ENCODE results near the gene DCLRE1B. TPM values are rescaled to one million over a fixed set of nuclear protein-coding genes. Genes with fewer than 3 reads are reported as not detected.

The DCLRE1B gene
- total and polyA plus RNA-seq, 4 donors: 0.82 to 6.6 (median 1.2) TPM

- no peak for TF ChIP-seq RXRA (IDR thresholded peaks at IDR 0.05)
- no peak for TF ChIP-seq FOXA1 (IDR thresholded peaks at IDR 0.05)
- peak in 1 of 2 donors; percentile 35 for TF ChIP-seq JUND (IDR thresholded peaks at IDR 0.05)
- no peaks in the 10 kb centered on the region for H3K27me3 ChIP-seq (ENCODE audit: control insufficient read depth in 4 of 4, insufficient read depth in 4 of 4, low read length in 3 of 4)
- peak overlapping the region in 1 of 3 donors; percentile 5 for H3K4me3 ChIP-seq (ENCODE audit: low read depth in 1 of 3, low read length in 3 of 3)
- H3K9ac ChIP-seq (ENCODE audit: low read depth in 1 of 2, low read length in 2 of 2): peak overlapping the region in 1 of 2 donors; percentile 12
- peak overlapping the region in 1 of 2 donors; percentile 42 for H3K27ac ChIP-seq (ENCODE audit: low read depth in 1 of 2, low read length in 2 of 2)
- H3K36me3 ChIP-seq (ENCODE audit: control insufficient read depth in 4 of 4, insufficient read depth in 3 of 4, low read depth in 1 of 4, low read length in 3 of 4): no peaks in the 10 kb centered on the region
- peaks cover 9 to 53% (median 40%) of the 10 kb centered on the region in 4 donors for H3K4me1 ChIP-seq (ENCODE audit: control insufficient read depth in 4 of 4, insufficient read depth in 4 of 4, low read length in 3 of 4)
- no peak for DNase-seq (ENCODE audit: low spot score)
- 29% methylated on average over 3 of the region's 3 CpGs for WGBS
- H3K9me3 ChIP-seq (ENCODE audit: control insufficient read depth in 4 of 4, low read length in 3 of 4): no peaks in the 10 kb centered on the region
Observed at GRCh38 chr1:113931451-113931851, 26.3 kb downstream of the DCLRE1B start.

GRCh38 chr1:113934006-113934405, 28.9 kb downstream of the DCLRE1B start:
- H3K36me3 ChIP-seq (ENCODE audit: control insufficient read depth in 4 of 4, insufficient read depth in 3 of 4, low read depth in 1 of 4, low read length in 3 of 4): no peaks in the 10 kb centered on the region
- H3K9me3 ChIP-seq (ENCODE audit: control insufficient read depth in 4 of 4, low read length in 3 of 4): no peaks in the 10 kb centered on the region
- H3K9ac ChIP-seq (ENCODE audit: low read depth in 1 of 2, low read length in 2 of 2): no peak overlapping the region
- DNase-seq (ENCODE audit: low spot score): no peak
- H3K27me3 ChIP-seq (ENCODE audit: control insufficient read depth in 4 of 4, insufficient read depth in 4 of 4, low read length in 3 of 4): no peaks in the 10 kb centered on the region
- peaks cover 9 to 46% (median 37%) of the 10 kb centered on the region in 4 donors for H3K4me1 ChIP-seq (ENCODE audit: control insufficient read depth in 4 of 4, insufficient read depth in 4 of 4, low read length in 3 of 4)
- peak overlapping the region in 1 of 2 donors; percentile 28 for H3K27ac ChIP-seq (ENCODE audit: low read depth in 1 of 2, low read length in 2 of 2)
- TF ChIP-seq EGR1 (IDR thresholded peaks at IDR 0.05; ENCODE audit: low read depth in 2 of 2): no peak
- peak; percentile 55 to 65 for TF ChIP-seq RXRA (IDR thresholded peaks at IDR 0.05)
- TF ChIP-seq HNF4A (conservative IDR thresholded peaks at IDR 0.05): peak; percentile 10 to 15
- TF ChIP-seq SP1 (IDR thresholded peaks at IDR 0.05): peak; percentile 27
- TF ChIP-seq RAD21 (IDR thresholded peaks at IDR 0.05): no peak
- no peak overlapping the region for H3K4me3 ChIP-seq (ENCODE audit: low read depth in 1 of 3, low read length in 3 of 3)

GRCh38 chr1:113934511-113935055, 29.5 kb downstream of the DCLRE1B start:
- no peak overlapping the region for H3K4me3 ChIP-seq (ENCODE audit: low read depth in 1 of 3, low read length in 3 of 3)

GRCh38 chr1:113935176-113935575, 30.1 kb downstream of the DCLRE1B start:
- DNase-seq (ENCODE audit: low spot score): no peak
- H3K9ac ChIP-seq (ENCODE audit: low read depth in 1 of 2, low read length in 2 of 2): no peak overlapping the region
- H3K27me3 ChIP-seq (ENCODE audit: control insufficient read depth in 4 of 4, insufficient read depth in 4 of 4, low read length in 3 of 4): no peaks in the 10 kb centered on the region
- WGBS: 91% methylated on average over 1 of the region's 1 CpG
- H3K36me3 ChIP-seq (ENCODE audit: control insufficient read depth in 4 of 4, insufficient read depth in 3 of 4, low read depth in 1 of 4, low read length in 3 of 4): no peaks in the 10 kb centered on the region
- H3K27ac ChIP-seq (ENCODE audit: low read depth in 1 of 2, low read length in 2 of 2): no peak overlapping the region
- no peaks in the 10 kb centered on the region for H3K9me3 ChIP-seq (ENCODE audit: control insufficient read depth in 4 of 4, low read length in 3 of 4)
- peaks cover 12 to 46% (median 40%) of the 10 kb centered on the region in 4 donors for H3K4me1 ChIP-seq (ENCODE audit: control insufficient read depth in 4 of 4, insufficient read depth in 4 of 4, low read length in 3 of 4)
- H3K4me3 ChIP-seq (ENCODE audit: low read depth in 1 of 3, low read length in 3 of 3): no peak overlapping the region
- TF ChIP-seq TAF1 (conservative IDR thresholded peaks at IDR 0.05) (no peak), FOXA1 (IDR thresholded peaks at IDR 0.05) (no peak), YY1 (IDR thresholded peaks at IDR 0.05) (no peak), RXRA (IDR thresholded peaks at IDR 0.05) (no peak), EGR1 (IDR thresholded peaks at IDR 0.05; ENCODE audit: low read depth in 2 of 2) (no peak), MAX (IDR thresholded peaks at IDR 0.05) (no peak), CTCF (IDR thresholded peaks at IDR 0.05; ENCODE audit: low read depth, low read length, missing input control) (no peak), GABPA (IDR thresholded peaks at IDR 0.05 in 1 of 2, conservative IDR thresholded peaks at IDR 0.05 in 1 of 2) (no peak), ATF3 (IDR thresholded peaks at IDR 0.05) (no peak), SP1 (IDR thresholded peaks at IDR 0.05) (no peak), JUND (IDR thresholded peaks at IDR 0.05) (no peak), ZBTB33 (IDR thresholded peaks at IDR 0.05) (no peak), RAD21 (IDR thresholded peaks at IDR 0.05) (no peak), HNF4G (IDR thresholded peaks at IDR 0.05) (no peak), NR2F2 (IDR thresholded peaks at IDR 0.05) (no peak)

More at GRCh38 chr1:113934511-113935055, 29.5 kb downstream of the DCLRE1B start:
- Histone ChIP-seq H3K9me3 (ENCODE audit: control insufficient read depth in 4 of 4, low read length in 3 of 4) (no peaks in the 10 kb centered on the region), H3K27me3 (ENCODE audit: control insufficient read depth in 4 of 4, insufficient read depth in 4 of 4, low read length in 3 of 4) (no peaks in the 10 kb centered on the region), H3K27ac (ENCODE audit: low read depth in 1 of 2, low read length in 2 of 2) (peak overlapping the region in 1 of 2 donors; percentile 28), H3K4me1 (ENCODE audit: control insufficient read depth in 4 of 4, insufficient read depth in 4 of 4, low read length in 3 of 4) (peaks cover 11 to 46% (median 40%) of the 10 kb centered on the region in 4 donors), H3K36me3 (ENCODE audit: control insufficient read depth in 4 of 4, insufficient read depth in 3 of 4, low read depth in 1 of 4, low read length in 3 of 4) (no peaks in the 10 kb centered on the region), H3K9ac (ENCODE audit: low read depth in 1 of 2, low read length in 2 of 2) (no peak overlapping the region)
- 76% methylated on average over 5 of the region's 5 CpGs for WGBS
- TF ChIP-seq JUND (IDR thresholded peaks at IDR 0.05) (no peak), FOXA1 (IDR thresholded peaks at IDR 0.05) (no peak)
- no peak for DNase-seq (ENCODE audit: low spot score)

Measured in liver (tissue), 9 donors.